Hepatocyte (in vitro differentiated cells): Measurements from ENCODE around the gene SLC6A7. TPM values are rescaled to one million over a fixed set of nuclear protein-coding genes. Genes with fewer than 3 reads are reported as not detected.
"Not testable (repeated sequence)": the region's sequence is repeated elsewhere in the genome, so short reads cannot be mapped to it uniquely, and the experiment has no call there.

Source experiments
- DNase-seq: peaks from one replicate; pipeline ENCODE4 v3.0.0-alpha.2; 2016; ENCODE audit warnings: low spot score
- H2AFZ ChIP-seq: fragments of 200-600 bp; sonication (generic); 2 replicates; pipeline ENCODE4 v1.6.0; 2016; ENCODE audit warnings: antibody characterized with exemption, mild to moderate bottlenecking
- H3K27ac ChIP-seq: fragments of 200-600 bp; sonication (generic); 2 replicates; pipeline ENCODE4 v1.5.1; 2016; ENCODE audit warnings: mild to moderate bottlenecking
- H3K27me3 ChIP-seq: fragments of 200-600 bp; sonication (generic); 2 replicates; pipeline ENCODE4 v1.6.1; 2016
- H3K36me3 ChIP-seq: fragments of 200-600 bp; sonication (generic); replicated peaks from 2 replicates; pipeline ENCODE4 v1.5.1; 2016; ENCODE audit warnings: low read depth; ENCODE audit not compliant: insufficient read depth
- H3K4me1 ChIP-seq: fragments of 200-600 bp; sonication (generic); 2 replicates; pipeline ENCODE4 v1.5.1; 2016; ENCODE audit warnings: mild to moderate bottlenecking, moderate library complexity; ENCODE audit not compliant: insufficient read depth
- H3K4me2 ChIP-seq: fragments of 200-600 bp; sonication (generic); 2 replicates; pipeline ENCODE4 v1.6.0; 2016
- H3K4me3 ChIP-seq: fragments of 200-600 bp; sonication (generic); 2 replicates; pipeline ENCODE4 v1.5.1; 2016; ENCODE audit warnings: mild to moderate bottlenecking
- H3K79me2 ChIP-seq: fragments of 200-600 bp; sonication (generic); 2 replicates; pipeline ENCODE4 v1.6.0; 2017; ENCODE audit warnings: mild to moderate bottlenecking
- H3K9me2 ChIP-seq: fragments of 200-600 bp; sonication (generic); replicated peaks from 2 replicates; pipeline ENCODE4 v1.6.0; 2017; ENCODE audit warnings: mild to moderate bottlenecking; ENCODE audit not compliant: insufficient read depth
- H3K9me3 ChIP-seq: fragments of 200-600 bp; sonication (generic); 2 replicates; pipeline ENCODE4 v1.5.1; 2016; ENCODE audit warnings: low read depth, mild to moderate bottlenecking
- H4K20me1 ChIP-seq: fragments of 200-600 bp; sonication (generic); 2 replicates; pipeline ENCODE4 v1.6.0; 2016; ENCODE audit warnings: mild to moderate bottlenecking; ENCODE audit not compliant: insufficient read depth, poor library complexity, severe bottlenecking
- CTCF ChIP-seq: fragments of 200-600 bp; sonication (generic); IDR thresholded peaks from 2 replicates; pipeline ENCODE4 v1.5.1; 2016; ENCODE audit warnings: antibody characterized with exemption, mild to moderate bottlenecking; ENCODE audit not compliant: poor library complexity
- EZH2 ChIP-seq: fragments of 200-600 bp; sonication (generic); IDR thresholded peaks from 2 replicates; pipeline ENCODE4 v1.6.1; 2016; ENCODE audit warnings: antibody characterized with exemption, mild to moderate bottlenecking, borderline replicate concordance
- EZH2phosphoT487 ChIP-seq: fragments of 200-600 bp; sonication (generic); IDR thresholded peaks from one replicate; pipeline ENCODE4 v1.6.1; 2018; ENCODE audit warnings: antibody characterized with exemption, mild to moderate bottlenecking, low read depth, moderate library complexity; ENCODE audit not compliant: unreplicated experiment, severe bottlenecking
- WGBS: methylation state at CpG from one replicate; pipeline ENCODE4 v1.1.6; 2016; ENCODE audit warnings: low lambda C conversion rate; ENCODE audit errors: missing lambda C conversion rate; 5-methylcytosine and 5-hydroxymethylcytosine counted together
- polyA plus RNA-seq: library from polyadenylated mRNA; unstranded; fragments of >200 nt; fragmentation: Nextera tagmentation; extraction: Ambion mirVana; gene quantifications from 2 replicates; pipeline ENCODE4 v1.2.1, GENCODE V29; 2016
- total RNA-seq: library from RNA; depleted of rRNA; stranded (reverse); fragments of >200 nt; gene quantifications from 2 replicates; pipeline ENCODE4 v1.2.3, GENCODE V29; 2014

SLC6A7 gene
- total and polyA plus RNA-seq, 2 experiments from 2014 or later, result 0.39 to 1.1 TPM

GRCh38 chr5:150247726-150248125 lies 57.9 kb downstream of the SLC6A7 start:
- DNase-seq, result no peak

DNA sequence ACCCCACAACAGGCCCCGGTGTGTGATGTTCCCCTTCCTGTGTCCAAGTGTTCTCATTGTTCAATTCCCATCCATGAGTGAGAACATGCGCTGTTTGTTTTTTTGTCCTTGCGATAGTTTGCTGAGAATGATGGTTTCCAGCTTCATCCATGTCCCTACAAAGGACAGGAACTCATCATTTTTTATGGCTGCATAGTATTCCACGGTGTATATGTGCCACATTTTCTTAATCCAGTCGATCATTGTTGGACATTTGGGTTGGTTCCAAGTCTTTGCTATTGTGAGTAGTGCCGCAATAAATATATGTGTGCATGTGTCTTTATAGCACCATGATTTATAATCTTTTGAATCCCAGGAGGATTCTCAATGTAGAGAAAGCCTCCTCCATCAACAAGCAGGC lies 58.6 kb downstream of the SLC6A7 start:
- H2AFZ ChIP-seq, H3K36me3 ChIP-seq, H3K27ac ChIP-seq, H3K9me2 ChIP-seq, H3K4me3 ChIP-seq, DNase-seq, H4K20me1 ChIP-seq, H3K9me3 ChIP-seq, H3K27me3 ChIP-seq, H3K79me2 ChIP-seq, H3K4me2 ChIP-seq: not testable (repeated sequence)
- WGBS, result 93% methylated on average over 6 of the region's 6 CpGs
- peaks cover 13% of the 10 kb centered on the region for H3K4me1 ChIP-seq

More at GRCh38 chr5:150247726-150248125, 57.9 kb downstream of the SLC6A7 start:
- Histone ChIP-seq H3K9me2 (no peaks in the 10 kb centered on the region), H3K36me3 (no peaks in the 10 kb centered on the region), H3K4me2 (no peak overlapping the region), H4K20me1 (no peaks in the 10 kb centered on the region), H3K4me3 (no peak overlapping the region), H3K9me3 (no peaks in the 10 kb centered on the region), H3K27me3 (no peaks in the 10 kb centered on the region), H3K4me1 (peaks cover 13% of the 10 kb centered on the region), H2AFZ (no peak overlapping the region), H3K27ac (no peak overlapping the region), H3K79me2 (no peaks in the 10 kb centered on the region)
- 96% methylated on average over 7 of the region's 9 CpGs for WGBS
- TF ChIP-seq EZH2phosphoT487 (no peak), EZH2 (no peak), CTCF (no peak)

- WGBS, result 90% methylated on average over 3 of the region's 3 CpGs
- H3K27ac ChIP-seq, result no peak overlapping the region
- H3K27me3 ChIP-seq, result no peaks in the 10 kb centered on the region
These were observed 59.1 kb downstream of the SLC6A7 start for GRCh38 chr5:150248946-150249345.

GRCh38 chr5:150249744-150250143 lies 59.9 kb downstream of the SLC6A7 start:
- 83% methylated on average over 5 of the region's 5 CpGs for WGBS
- Histone ChIP-seq H3K36me3 (no peaks in the 10 kb centered on the region), H3K4me2 (no peak overlapping the region), H3K4me3 (no peak overlapping the region), H3K27ac (no peak overlapping the region), H3K9me2 (no peaks in the 10 kb centered on the region), H3K4me1 (peaks cover 14% of the 10 kb centered on the region), H3K27me3 (no peaks in the 10 kb centered on the region), H3K79me2 (no peaks in the 10 kb centered on the region), H4K20me1 (no peaks in the 10 kb centered on the region), H2AFZ (no peak overlapping the region), H3K9me3 (no peaks in the 10 kb centered on the region)
- no peak for TF ChIP-seq CTCF
- no peak for TF ChIP-seq EZH2phosphoT487
- TF ChIP-seq EZH2, result no peak
- no peak for DNase-seq

More at GRCh38 chr5:150248946-150249345, 59.1 kb downstream of the SLC6A7 start:
- H3K9me2 ChIP-seq, result no peaks in the 10 kb centered on the region
- no peaks in the 10 kb centered on the region for H3K79me2 ChIP-seq
- H3K4me3 ChIP-seq, result no peak overlapping the region
- no peak overlapping the region for H2AFZ ChIP-seq
- peaks cover 13% of the 10 kb centered on the region for H3K4me1 ChIP-seq
- no peaks in the 10 kb centered on the region for H3K36me3 ChIP-seq
- no peaks in the 10 kb centered on the region for H4K20me1 ChIP-seq
- TF ChIP-seq CTCF (no peak), EZH2 (no peak), EZH2phosphoT487 (no peak)
- no peak overlapping the region for H3K4me2 ChIP-seq
- DNase-seq, result no peak
- no peaks in the 10 kb centered on the region for H3K9me3 ChIP-seq
